ENCODE data around the gene ERC2. TPM values are rescaled to one million over a fixed set of nuclear protein-coding genes. Genes with fewer than 3 reads are reported as not detected.

ERC2 gene
- total RNA-seq, 1 donor = 0.36 TPM

DNA sequence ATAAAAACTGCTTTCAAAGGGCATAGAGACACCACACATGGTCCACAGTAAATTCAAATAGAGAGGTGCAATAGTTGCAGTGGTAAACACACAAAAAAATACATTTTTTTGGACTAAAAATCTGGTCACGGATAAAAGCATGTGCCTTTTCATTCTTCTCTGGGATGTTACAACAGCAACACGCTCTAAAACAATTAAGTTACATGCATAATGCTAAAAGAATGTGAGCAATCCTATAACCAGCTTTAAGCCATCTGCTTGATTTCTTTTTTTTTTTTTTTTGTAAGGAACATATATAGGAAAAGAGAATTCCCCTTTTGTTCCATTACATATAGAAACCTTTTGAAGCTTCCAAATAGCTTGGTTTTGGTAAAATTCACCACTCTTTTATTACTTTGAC is 1001.2 kb downstream of the ERC2 start:
- peak overlapping the region; percentile 22 for H3K4me2 ChIP-seq (ENCODE audit: insufficient read depth, low read length)
- H3K27me3 ChIP-seq (ENCODE audit: insufficient read depth, low read length) = no peaks in the 10 kb centered on the region
- H3K4me3 ChIP-seq (ENCODE audit: insufficient read depth, low read length) = no peak overlapping the region
- H3K27ac ChIP-seq (ENCODE audit: low read depth, low read length) = peak overlapping the region; percentile 42
- no peaks in the 10 kb centered on the region for H4K20me1 ChIP-seq (ENCODE audit: insufficient read depth, low read length)
- peaks cover 27% of the 10 kb centered on the region for H3K79me2 ChIP-seq (ENCODE audit: insufficient read depth, low read length)
- peak; percentile 90 for DNase-seq (ENCODE audit: insufficient read length, low spot score, missing footprints)
- peaks cover 28% of the 10 kb centered on the region for H3K4me1 ChIP-seq (ENCODE audit: insufficient read depth, low read length)
- no peak overlapping the region for H2AFZ ChIP-seq (ENCODE audit: low read length)
- TF ChIP-seq, protein P1, sequence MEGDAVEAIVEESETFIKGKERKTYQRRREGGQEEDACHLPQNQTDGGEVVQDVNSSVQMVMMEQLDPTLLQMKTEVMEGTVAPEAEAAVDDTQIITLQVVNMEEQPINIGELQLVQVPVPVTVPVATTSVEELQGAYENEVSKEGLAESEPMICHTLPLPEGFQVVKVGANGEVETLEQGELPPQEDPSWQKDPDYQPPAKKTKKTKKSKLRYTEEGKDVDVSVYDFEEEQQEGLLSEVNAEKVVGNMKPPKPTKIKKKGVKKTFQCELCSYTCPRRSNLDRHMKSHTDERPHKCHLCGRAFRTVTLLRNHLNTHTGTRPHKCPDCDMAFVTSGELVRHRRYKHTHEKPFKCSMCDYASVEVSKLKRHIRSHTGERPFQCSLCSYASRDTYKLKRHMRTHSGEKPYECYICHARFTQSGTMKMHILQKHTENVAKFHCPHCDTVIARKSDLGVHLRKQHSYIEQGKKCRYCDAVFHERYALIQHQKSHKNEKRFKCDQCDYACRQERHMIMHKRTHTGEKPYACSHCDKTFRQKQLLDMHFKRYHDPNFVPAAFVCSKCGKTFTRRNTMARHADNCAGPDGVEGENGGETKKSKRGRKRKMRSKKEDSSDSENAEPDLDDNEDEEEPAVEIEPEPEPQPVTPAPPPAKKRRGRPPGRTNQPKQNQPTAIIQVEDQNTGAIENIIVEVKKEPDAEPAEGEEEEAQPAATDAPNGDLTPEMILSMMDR (IDR thresholded peaks at IDR 0.05; ENCODE audit: extremely low read depth, low read depth, low read length) = no peak
- peaks cover 52% of the 10 kb centered on the region for H3K36me3 ChIP-seq (ENCODE audit: insufficient read depth, low read length)
- no peaks in the 10 kb centered on the region for H3K9me3 ChIP-seq (ENCODE audit: low read depth, low read length)

GRCh38 chr3:55466526-55466925 is 1001.7 kb downstream of the ERC2 start:
- TF ChIP-seq, protein P1 (IDR thresholded peaks at IDR 0.05; ENCODE audit: extremely low read depth, low read depth, low read length) = no peak
- H3K4me3 ChIP-seq (ENCODE audit: insufficient read depth, low read length) = no peak overlapping the region
- peaks cover 22% of the 10 kb centered on the region for H3K79me2 ChIP-seq (ENCODE audit: insufficient read depth, low read length)
- H2AFZ ChIP-seq (ENCODE audit: low read length) = no peak overlapping the region
- peaks cover 27% of the 10 kb centered on the region for H3K4me1 ChIP-seq (ENCODE audit: insufficient read depth, low read length)
- no peaks in the 10 kb centered on the region for H3K9me3 ChIP-seq (ENCODE audit: low read depth, low read length)
- peaks cover 46% of the 10 kb centered on the region for H3K36me3 ChIP-seq (ENCODE audit: insufficient read depth, low read length)
- peak overlapping the region; percentile 22 for H3K4me2 ChIP-seq (ENCODE audit: insufficient read depth, low read length)
- no peaks in the 10 kb centered on the region for H3K27me3 ChIP-seq (ENCODE audit: insufficient read depth, low read length)
- H3K27ac ChIP-seq (ENCODE audit: low read depth, low read length) = peak overlapping the region; percentile 42
- no peaks in the 10 kb centered on the region for H4K20me1 ChIP-seq (ENCODE audit: insufficient read depth, low read length)
- no peak for DNase-seq (ENCODE audit: insufficient read length, low spot score, missing footprints)

DNA sequence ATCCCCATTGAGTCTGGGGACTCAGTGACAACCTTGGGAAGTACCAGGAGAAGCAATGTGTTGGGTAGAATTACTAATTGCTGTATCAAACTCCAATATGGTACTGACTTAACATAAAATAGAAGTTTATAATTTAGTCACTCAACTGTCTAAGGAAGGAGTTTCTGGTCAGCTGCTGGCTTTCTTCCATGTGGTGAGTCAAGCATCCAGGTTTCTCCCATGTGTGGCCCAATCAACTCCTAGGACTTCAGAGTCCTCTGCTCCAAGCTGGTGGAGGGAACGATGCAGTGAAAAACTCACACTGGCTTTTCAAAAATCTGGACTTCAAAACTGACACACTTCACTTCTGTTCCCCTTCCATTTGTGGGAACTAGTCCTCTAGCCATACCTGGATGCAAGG is 1006.4 kb downstream of the ERC2 start:
- no peak overlapping the region for H2AFZ ChIP-seq (ENCODE audit: low read length)
- H3K27ac ChIP-seq (ENCODE audit: low read depth, low read length) = no peak overlapping the region
- H3K4me2 ChIP-seq (ENCODE audit: insufficient read depth, low read length) = no peak overlapping the region
- no peak for DNase-seq (ENCODE audit: insufficient read length, low spot score, missing footprints)
- no peaks in the 10 kb centered on the region for H3K79me2 ChIP-seq (ENCODE audit: insufficient read depth, low read length)
- H3K4me1 ChIP-seq (ENCODE audit: insufficient read depth, low read length) = peaks cover 6% of the 10 kb centered on the region
- no peaks in the 10 kb centered on the region for H3K27me3 ChIP-seq (ENCODE audit: insufficient read depth, low read length)
- no peaks in the 10 kb centered on the region for H3K9me3 ChIP-seq (ENCODE audit: low read depth, low read length)
- no peaks in the 10 kb centered on the region for H4K20me1 ChIP-seq (ENCODE audit: insufficient read depth, low read length)
- TF ChIP-seq, protein P1 (IDR thresholded peaks at IDR 0.05; ENCODE audit: extremely low read depth, low read depth, low read length) = no peak
- H3K4me3 ChIP-seq (ENCODE audit: insufficient read depth, low read length) = no peak overlapping the region
- H3K36me3 ChIP-seq (ENCODE audit: insufficient read depth, low read length) = peaks cover 13% of the 10 kb centered on the region

DNA sequence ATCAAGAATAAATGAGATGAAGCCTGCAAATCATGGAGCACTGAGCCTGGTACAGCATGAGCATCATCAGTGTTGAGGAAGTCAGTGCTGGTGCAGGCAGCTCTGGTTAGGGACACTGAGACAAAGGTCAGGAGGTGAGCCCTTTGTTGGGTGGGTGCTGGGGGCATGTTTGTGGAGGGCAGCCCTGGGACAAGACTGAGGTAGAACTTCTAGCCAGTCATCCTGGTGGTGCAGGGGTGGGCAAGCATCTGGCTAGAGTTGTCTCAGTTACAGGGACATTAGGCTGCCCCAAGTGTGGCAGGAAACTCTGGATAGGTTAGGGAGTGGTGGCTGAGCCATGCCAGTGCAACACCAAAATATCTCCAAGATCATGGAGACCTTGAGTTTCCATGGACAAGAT is 1008.4 kb downstream of the ERC2 start:
- Histone ChIP-seq H3K27ac (ENCODE audit: low read depth, low read length) (no peak overlapping the region), H3K79me2 (ENCODE audit: insufficient read depth, low read length) (no peaks in the 10 kb centered on the region), H3K4me3 (ENCODE audit: insufficient read depth, low read length) (no peak overlapping the region), H3K9me3 (ENCODE audit: low read depth, low read length) (no peaks in the 10 kb centered on the region), H3K27me3 (ENCODE audit: insufficient read depth, low read length) (no peaks in the 10 kb centered on the region), H3K4me1 (ENCODE audit: insufficient read depth, low read length) (no peaks in the 10 kb centered on the region), H4K20me1 (ENCODE audit: insufficient read depth, low read length) (no peaks in the 10 kb centered on the region), H3K4me2 (ENCODE audit: insufficient read depth, low read length) (no peak overlapping the region), H2AFZ (ENCODE audit: low read length) (no peak overlapping the region), H3K36me3 (ENCODE audit: insufficient read depth, low read length) (peaks cover under 1% of the 10 kb centered on the region)
- TF ChIP-seq, protein P1 (IDR thresholded peaks at IDR 0.05; ENCODE audit: extremely low read depth, low read depth, low read length) = no peak
- DNase-seq (ENCODE audit: insufficient read length, low spot score, missing footprints) = no peak

Small RNA genes lying within 50 kb of the gene (small RNA-seq; reads per million reads assigned to genes)
- gene MIR3938 (not detected), gene RNA5SP133 (not detected)

Other genes with a start within 250 kb of the ERC2 start
- gene CCDC66, start 88.7 kb upstream of the ERC2 start, total RNA-seq = 34.7 and 48.0 TPM in 2 replicates
- gene TASOR, start 214.8 kb upstream of the ERC2 start, total RNA-seq = 65.4 and 65.5 TPM in 2 replicates

Measured in osteoblast (primary cell).